Small intestine (tissue), 7 donors: ENCODE results near the gene ACAD8. TPM values are rescaled to one million over a fixed set of nuclear protein-coding genes. Genes with fewer than 3 reads are reported as not detected.
A peak's percentile ranks its signal among the peaks of the same experiment; 100 is the strongest.
"Not testable (repeated sequence)": the region's sequence is repeated elsewhere in the genome, so short reads cannot be mapped to it uniquely, and the experiment has no call there.

ENCODE experiments used
- DNase-seq, 2 donors: peaks; one replicate each; pipeline versions ENCODE4 v3.0.0 to v3.0.0-alpha.2; 2013
- FAIRE-seq: peaks from 2 replicates; lab custom pipeline; 2012; peaks lifted over from hg19 to GRCh38; lab: Jason Lieb, UNC
- H3K27ac ChIP-seq, 3 donors: one replicate each; pipeline ENCODE4 v1.5.1; 2013; ENCODE audit warnings: low read length in 2 of 3, mild to moderate bottlenecking in 2 of 3, control low read depth in 1 of 3, inconsistent platforms in 1 of 3, low read depth in 1 of 3, moderate library complexity in 1 of 3
- H3K27me3 ChIP-seq, 3 donors: one replicate each; pipeline ENCODE4 v1.6.1; 2013; ENCODE audit warnings: low read length in 3 of 3, inconsistent platforms in 1 of 3; ENCODE audit not compliant: control insufficient read depth in 3 of 3, insufficient read depth in 3 of 3
- H3K36me3 ChIP-seq, 3 donors: one replicate each; pipeline ENCODE4 v1.6.1; 2013; ENCODE audit warnings: low read length in 3 of 3, inconsistent platforms in 1 of 3, low read depth in 1 of 3, mild to moderate bottlenecking in 1 of 3, moderate library complexity in 1 of 3; ENCODE audit not compliant: control insufficient read depth in 3 of 3, insufficient read depth in 2 of 3
- H3K4me1 ChIP-seq, 3 donors: one replicate each; pipeline ENCODE4 v1.6.1; 2013; ENCODE audit warnings: low read length in 2 of 3, inconsistent platforms in 1 of 3, low read depth in 1 of 3, mild to moderate bottlenecking in 1 of 3, moderate library complexity in 1 of 3; ENCODE audit not compliant: control insufficient read depth in 3 of 3, insufficient read depth in 2 of 3
- H3K4me3 ChIP-seq, 3 donors: one replicate each; pipeline ENCODE4 v1.5.1; 2013; ENCODE audit warnings: low read length in 3 of 3, control low read depth in 1 of 3, inconsistent platforms in 1 of 3, low read depth in 1 of 3, mild to moderate bottlenecking in 1 of 3, moderate library complexity in 1 of 3
- H3K9me3 ChIP-seq, 2 donors: one replicate each; pipeline ENCODE4 v1.6.1; 2013; ENCODE audit warnings: low read depth in 1 of 2, low read length in 1 of 2; ENCODE audit not compliant: control insufficient read depth in 2 of 2, insufficient read depth in 1 of 2
- WGBS, 3 donors: extraction: QIAGEN DNeasy Blood & Tissue Kit; methylation state at CpG; one replicate each; pipeline ENCODE4 v1.1.7; 2013; 5-methylcytosine and 5-hydroxymethylcytosine counted together
- polyA plus RNA-seq, 4 donors: library from polyadenylated mRNA; stranded (reverse) in 3 of 4; unstranded in 1 of 4; fragments of 200-250 nt in 3 of 4; fragments of 120-200 nt in 1 of 4; gene quantifications; one replicate each; pipeline versions ENCODE4 v1.2.1 to v1.2.3, GENCODE V29; 2013
- donor health status: healthy with polysubstance abuse.
- donor health status: control.
- donor health status: control.
- donor health status: Bipolar disorder and iron deficiency.
- donor health status: healthy.

Gene ACAD8
- polyA plus RNA-seq, 4 donors: 18.0 to 29.3 (median 23.9) TPM

DNA sequence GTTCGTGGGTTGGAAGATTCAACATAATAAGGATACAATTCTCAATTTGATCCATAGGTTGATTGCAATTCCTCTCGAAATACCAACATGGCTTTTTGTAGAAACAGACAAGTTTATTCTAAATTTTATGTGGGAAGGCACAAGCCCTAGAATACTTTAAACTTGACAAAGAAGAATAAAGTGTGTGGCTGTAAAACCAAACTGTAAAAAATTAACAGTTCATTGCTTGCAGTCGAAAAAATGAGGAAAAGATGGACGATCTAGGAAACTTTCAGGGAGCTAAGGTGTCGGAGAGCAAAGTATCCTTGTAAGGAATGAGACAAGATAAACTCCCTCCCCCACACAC lies 21.8 kb downstream of the ACAD8 start:
- Histone ChIP-seq H3K36me3 (no peaks in the 10 kb centered on the region), H3K4me1 (peaks cover 0 to 5% (median 0%) of the 10 kb centered on the region in 3 donors), H3K27ac (no peak overlapping the region), H3K27me3 (peaks cover 7 to 70% (median 37%) of the 10 kb centered on the region in 3 donors), H3K9me3 (peaks cover 0 to 4% of the 10 kb centered on the region in 2 donors), H3K4me3 (no peak overlapping the region)
- 14 to 21% (median 21%) methylated on average over 5 of the region's 5 CpGs for WGBS, 3 donors
- FAIRE-seq (no peak), DNase-seq (no peak)

DNA sequence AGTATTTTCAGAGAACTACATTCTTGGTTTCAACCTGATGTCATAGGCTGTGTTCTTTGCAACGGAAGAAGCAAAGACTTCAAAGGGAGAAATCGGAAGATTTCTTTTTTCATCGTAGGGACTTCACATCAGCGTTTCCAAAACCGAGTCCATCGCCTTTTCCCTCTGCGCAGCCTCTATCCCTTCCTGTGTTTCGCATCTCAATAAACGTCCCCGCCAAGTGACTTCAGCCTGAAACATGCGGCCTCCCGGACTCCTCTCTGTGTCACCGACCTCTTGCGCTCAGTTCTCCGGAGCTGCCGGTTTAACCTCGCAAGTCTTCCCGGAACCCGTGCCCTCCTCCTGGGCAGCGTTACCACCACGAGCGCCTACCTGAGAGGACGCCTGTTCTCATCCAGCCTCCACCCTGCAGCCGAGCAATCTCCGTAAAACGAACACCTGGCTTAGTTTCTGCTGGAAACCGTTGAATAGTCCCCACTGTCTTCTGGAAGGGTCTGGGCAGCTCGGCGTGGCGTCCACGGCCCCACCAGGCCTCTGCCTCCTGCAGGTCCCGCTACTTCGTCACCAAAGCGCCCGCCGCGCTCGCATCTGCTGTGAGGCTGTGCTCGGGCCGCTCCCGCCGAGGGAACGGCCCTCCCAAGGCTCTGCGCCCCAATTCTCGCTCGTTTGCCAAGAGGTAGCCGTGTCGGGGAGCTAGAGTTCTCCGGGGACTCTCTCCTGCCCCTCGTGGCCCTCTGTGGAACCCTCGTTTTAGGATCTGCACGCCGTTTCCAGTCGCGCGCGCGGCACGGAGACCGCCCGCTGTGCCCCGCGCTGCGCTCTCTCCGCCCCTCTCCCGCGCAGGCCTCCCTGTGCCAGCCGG lies 22.4 kb downstream of the ACAD8 start, which contains the start of gene GLB1L3:
Gene GLB1L3, plus strand, starts transcription at position 846 of the 862 bp plus-strand sequence. CDS start 362 bp downstream, outside the sequence.
- no peak within 1 kb of the TSS for H3K27ac ChIP-seq
- H3K9me3 ChIP-seq: peaks cover 0 to 4% of the 10 kb centered on the region in 2 donors
- H3K27me3 ChIP-seq: peaks cover 7 to 64% (median 37%) of the 10 kb centered on the region in 3 donors
- WGBS, 3 donors: 2 to 3% (median 2%) methylated on average over 60 to 68 of the region's 68 CpGs
- peak within 1 kb of the TSS in 1 of 3 donors; percentile 40 for H3K4me3 ChIP-seq
- peak in 1 of 2 donors; percentile 43 for DNase-seq
- no peak for FAIRE-seq
- peaks cover 0 to 5% (median 0%) of the 10 kb centered on the region in 3 donors for H3K4me1 ChIP-seq
- H3K36me3 ChIP-seq: no peaks in the 10 kb centered on the region

DNA sequence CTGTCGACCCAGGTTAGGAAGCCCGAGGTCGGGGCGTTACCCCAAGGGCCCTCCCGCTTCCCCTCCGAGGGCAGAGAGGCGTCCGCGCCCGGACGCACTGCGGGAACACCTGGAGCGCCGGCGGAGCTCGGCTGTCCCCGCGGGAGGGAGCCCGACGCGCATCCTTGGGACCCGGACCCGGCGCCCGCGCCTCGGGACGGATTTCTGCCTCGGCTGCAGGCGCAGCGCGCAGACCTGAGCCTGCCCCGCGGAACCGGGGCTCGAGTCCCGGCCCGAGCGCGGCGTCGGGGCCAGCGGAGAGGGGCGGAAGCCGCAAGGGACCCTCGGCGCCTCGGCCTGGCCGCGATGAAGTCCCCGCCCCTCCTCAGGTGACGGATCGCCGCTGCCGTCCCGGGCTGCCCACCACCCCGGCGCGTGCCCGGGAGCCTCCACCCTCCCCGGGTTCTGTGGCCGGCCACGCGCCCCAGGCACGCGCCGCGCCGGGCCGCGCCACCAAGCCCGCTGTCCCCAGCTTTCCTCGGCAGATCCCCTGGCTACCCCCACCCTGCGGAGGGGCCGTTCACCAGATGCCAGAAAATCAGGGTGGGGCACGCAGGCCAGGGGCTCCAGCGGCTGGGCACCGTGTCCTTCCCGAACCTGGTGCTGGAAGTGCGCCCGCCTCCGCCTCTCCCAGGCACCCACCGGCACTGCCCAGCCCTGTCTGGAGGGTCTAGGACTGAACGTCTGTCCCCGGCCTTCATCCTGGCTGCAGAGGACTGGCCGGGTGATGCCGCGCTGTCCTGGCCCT lies 23.2 kb downstream of the ACAD8 start:
- no peak for DNase-seq
- Histone ChIP-seq H3K27ac (no peak overlapping the region), H3K36me3 (no peaks in the 10 kb centered on the region), H3K4me3 (peak overlapping the region in 1 of 3 donors; percentile 40), H3K9me3 (peaks cover 0 to 4% of the 10 kb centered on the region in 2 donors), H3K27me3 (peaks cover 7 to 59% (median 36%) of the 10 kb centered on the region in 3 donors), H3K4me1 (peaks cover 0 to 5% (median 0%) of the 10 kb centered on the region in 3 donors)
- no peak for FAIRE-seq
- 2 to 3% (median 3%) methylated on average over 61 to 88 of the region's 88 CpGs for WGBS, 3 donors

DNA sequence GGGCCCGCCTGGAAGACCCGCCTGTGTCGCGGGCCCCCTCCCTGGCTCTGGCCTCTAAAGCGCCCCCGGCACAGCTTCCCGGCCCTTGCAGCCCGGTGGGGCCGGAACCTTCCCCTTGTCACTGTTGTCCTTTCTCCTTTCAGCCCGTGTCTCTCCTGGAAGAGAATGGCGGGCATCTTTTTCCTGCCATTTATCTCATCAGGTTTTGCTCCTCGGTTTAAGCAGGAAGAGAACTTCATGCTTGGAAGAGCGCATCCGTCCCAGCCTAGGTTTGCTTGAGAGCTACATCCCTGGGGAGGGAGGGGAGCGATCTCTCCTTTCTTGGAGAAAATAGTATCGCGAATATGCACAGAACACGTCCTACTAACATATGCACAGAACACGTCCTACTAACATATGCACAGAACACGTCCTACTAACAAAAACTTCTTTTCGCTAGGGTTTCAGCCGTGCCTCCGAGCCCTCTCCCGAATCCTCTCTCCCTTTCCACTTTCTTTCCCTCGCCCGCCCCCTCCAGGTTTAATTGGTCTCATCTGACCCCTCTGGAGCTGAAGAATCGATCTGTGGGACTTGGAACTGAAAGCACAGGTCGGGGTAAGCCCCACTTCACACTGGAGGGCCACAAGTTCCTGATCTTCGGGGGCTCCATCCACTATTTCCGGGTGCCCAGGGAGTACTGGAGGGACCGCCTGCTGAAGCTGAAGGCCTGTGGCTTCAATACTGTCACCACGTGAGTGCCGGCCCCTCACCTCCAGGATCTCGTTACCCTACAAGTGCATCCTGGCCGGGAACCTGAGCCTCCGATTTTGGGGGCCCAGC lies 24.0 kb downstream of the ACAD8 start:
- Histone ChIP-seq H3K4me3 (no peak overlapping the region), H3K9me3 (peaks cover 0 to 4% of the 10 kb centered on the region in 2 donors), H3K36me3 (no peaks in the 10 kb centered on the region), H3K4me1 (peaks cover 0 to 5% (median 0%) of the 10 kb centered on the region in 3 donors), H3K27me3 (peaks cover 7 to 51% (median 34%) of the 10 kb centered on the region in 3 donors), H3K27ac (no peak overlapping the region)
- no peak for DNase-seq
- 18 to 24% (median 20%) methylated on average over 36 of the region's 36 CpGs for WGBS, 3 donors
- FAIRE-seq: no peak

DNA sequence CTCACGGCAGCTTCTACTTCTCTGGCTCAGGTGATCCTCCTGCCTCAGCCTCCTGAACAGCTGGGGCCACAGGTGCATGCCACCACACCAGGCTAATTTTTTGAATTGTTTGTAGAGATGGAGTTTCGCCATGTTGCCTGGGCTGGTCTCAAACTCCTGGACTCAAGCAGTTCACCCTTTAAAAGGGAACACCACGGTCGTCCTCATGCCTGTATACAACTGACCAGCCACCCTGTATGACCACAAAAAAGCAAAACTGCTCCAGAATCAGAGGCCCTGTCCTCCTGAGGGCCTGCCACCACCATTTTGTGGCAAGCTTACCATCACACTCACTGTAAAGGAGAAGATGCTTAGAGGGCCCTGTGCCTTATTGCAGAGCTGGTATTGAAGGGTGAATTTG lies 25.0 kb downstream of the ACAD8 start:
- peaks cover 0 to 4% of the 10 kb centered on the region in 2 donors for H3K9me3 ChIP-seq
- no peak for DNase-seq
- FAIRE-seq: no peak
- H3K4me3 ChIP-seq: no peak overlapping the region
- peaks cover 0 to 5% (median 0%) of the 10 kb centered on the region in 3 donors for H3K4me1 ChIP-seq
- H3K27ac ChIP-seq: no peak overlapping the region
- peaks cover 3 to 43% (median 32%) of the 10 kb centered on the region in 3 donors for H3K27me3 ChIP-seq
- 90 to 94% (median 91%) methylated on average over 4 of the region's 4 CpGs for WGBS, 3 donors
- H3K36me3 ChIP-seq: no peaks in the 10 kb centered on the region

DNA sequence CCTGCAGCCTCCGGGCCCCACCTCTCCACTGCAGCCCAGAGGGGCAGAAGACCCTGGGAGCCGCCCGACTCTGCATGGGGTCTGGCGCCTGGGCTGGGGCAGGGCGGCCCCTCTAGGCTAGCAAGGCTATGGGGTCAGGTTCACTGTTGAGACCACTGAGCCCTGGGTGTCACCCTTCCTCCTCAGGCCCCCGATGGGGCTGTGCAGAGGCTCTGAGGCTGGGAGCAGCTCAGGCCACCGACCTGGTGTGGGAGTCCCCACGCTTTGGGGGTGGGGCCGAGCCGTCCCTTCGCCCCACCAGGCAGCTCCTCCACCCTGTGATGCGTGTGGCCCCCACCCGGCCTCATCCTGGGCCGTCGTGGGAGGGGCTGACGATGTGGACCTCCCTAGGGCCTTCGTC lies 28.3 kb downstream of the ACAD8 start:
- H3K27me3 ChIP-seq: peaks cover 3 to 21% (median 17%) of the 10 kb centered on the region in 3 donors
- not testable (repeated sequence) for H3K4me1 ChIP-seq, H3K9me3 ChIP-seq, H3K4me3 ChIP-seq, H3K36me3 ChIP-seq, FAIRE-seq, DNase-seq, H3K27ac ChIP-seq
- 77 to 93% (median 82%) methylated on average over 4 to 15 of the region's 17 CpGs for WGBS, 3 donors

DNA sequence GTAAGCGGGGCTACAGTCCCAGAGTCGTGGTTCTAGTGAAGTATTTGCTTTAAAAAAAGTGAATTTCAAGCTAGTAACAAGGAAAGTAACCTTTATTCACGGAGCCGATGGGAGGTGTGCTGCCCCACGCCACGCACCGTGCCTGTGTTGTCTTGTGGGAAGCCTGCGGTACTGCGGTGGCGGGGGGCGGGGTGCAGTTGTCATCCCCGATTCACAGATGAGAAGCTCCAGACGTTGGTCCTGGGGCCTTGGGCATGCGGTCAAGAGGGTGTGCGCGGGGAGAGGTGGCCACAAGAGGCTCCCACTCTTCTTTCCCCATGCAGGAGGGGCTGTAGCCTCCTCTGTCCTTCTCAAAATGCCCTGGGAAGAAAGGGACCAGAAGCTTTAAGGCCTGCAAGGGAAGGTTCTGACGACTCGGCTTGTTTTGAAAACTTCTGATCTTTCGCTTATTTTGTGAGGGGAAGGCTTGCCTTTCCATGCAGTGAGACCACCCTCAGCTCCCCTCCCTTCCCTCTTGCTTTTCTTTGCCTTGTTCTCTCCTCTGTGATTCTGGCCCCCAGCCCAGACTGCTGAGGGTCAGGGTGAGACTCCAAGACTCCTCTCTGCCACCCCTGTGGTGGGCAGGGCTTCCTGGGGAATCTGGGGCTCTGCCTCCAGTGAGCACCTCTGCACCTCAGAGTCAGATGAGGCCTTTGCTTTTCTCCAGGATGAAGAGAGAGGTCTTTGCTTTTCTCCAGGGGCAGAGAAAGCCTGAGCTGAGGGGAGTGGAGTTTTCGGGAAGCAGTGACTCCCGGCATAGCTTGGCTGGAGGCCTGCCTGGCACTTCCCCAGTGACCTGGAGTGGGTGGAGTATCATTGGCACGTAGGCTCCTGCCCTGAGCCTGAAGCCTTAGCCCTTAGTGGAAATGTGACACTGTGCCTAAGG lies 29.0 kb downstream of the ACAD8 start:
- no peak overlapping the region for H3K27ac ChIP-seq
- H3K27me3 ChIP-seq: peaks cover 0 to 14% (median 10%) of the 10 kb centered on the region in 3 donors
- DNase-seq (no peak), FAIRE-seq (no peak)
- H3K36me3 ChIP-seq: no peaks in the 10 kb centered on the region
- H3K9me3 ChIP-seq: peaks cover 0 to 4% of the 10 kb centered on the region in 2 donors
- H3K4me1 ChIP-seq: no peaks in the 10 kb centered on the region
- no peak overlapping the region for H3K4me3 ChIP-seq
- WGBS, 3 donors: 83 to 85% (median 83%) methylated on average over 22 of the region's 22 CpGs
